T-helper 22 cell (primary cell): ENCODE results near the gene UBE2E1.
"Not testable (repeated sequence)": the region's sequence is repeated elsewhere in the genome, so short reads cannot be mapped to it uniquely, and the experiment has no call there.

Experiments
- DNase-seq: peaks from one replicate; pipeline ENCODE4 v3.0.0-alpha.2; 2020; ENCODE audit warnings: low read depth

UBE2E1 gene

GRCh38 chr3:23845326-23846216 is 39.8 kb downstream of the UBE2E1 start:
- DNase-seq = no peak

- not testable (repeated sequence) for DNase-seq
Observed at GRCh38 chr3:23849462-23849861, 43.7 kb downstream of the UBE2E1 start.

GRCh38 chr3:23856286-23856685 is 50.5 kb downstream of the UBE2E1 start:
- DNase-seq = no peak

- DNase-seq = no peak
Observed at GRCh38 chr3:23859012-23859743, 53.4 kb downstream of the UBE2E1 start.

- DNase-seq = no peak
Observed at GRCh38 chr3:23859839-23860382, 54.2 kb downstream of the UBE2E1 start.

GRCh38 chr3:23861689-23862088 is 55.9 kb downstream of the UBE2E1 start:
- no peak for DNase-seq

- DNase-seq = no peak
Observed at GRCh38 chr3:23863060-23863459, 57.3 kb downstream of the UBE2E1 start.

- DNase-seq = no peak
Observed at GRCh38 chr3:23864931-23865330, 59.2 kb downstream of the UBE2E1 start.

GRCh38 chr3:23865595-23866396 is 60.0 kb downstream of the UBE2E1 start:
- no peak for DNase-seq

- no peak for DNase-seq
Observed at GRCh38 chr3:23867400-23867799, 61.6 kb downstream of the UBE2E1 start.

GRCh38 chr3:23867838-23868237 is 62.1 kb downstream of the UBE2E1 start:
- no peak for DNase-seq

GRCh38 chr3:23869977-23870662 is 64.4 kb downstream of the UBE2E1 start:
- DNase-seq = no peak

GRCh38 chr3:23870663-23871043 is 64.9 kb downstream of the UBE2E1 start:
- DNase-seq = not testable (repeated sequence)

- not testable (repeated sequence) for DNase-seq
Observed at GRCh38 chr3:23871361-23871760, 65.6 kb downstream of the UBE2E1 start.

GRCh38 chr3:23872330-23872729 is 66.6 kb downstream of the UBE2E1 start:
- DNase-seq = no peak

GRCh38 chr3:23873941-23874340 is 68.2 kb downstream of the UBE2E1 start:
- DNase-seq = no peak

- DNase-seq = no peak
Observed at GRCh38 chr3:23874359-23875112, 68.8 kb downstream of the UBE2E1 start.

GRCh38 chr3:23875113-23875725 is 69.5 kb downstream of the UBE2E1 start:
- DNase-seq = no peak

- no peak for DNase-seq
Observed at GRCh38 chr3:23876923-23877322, 71.2 kb downstream of the UBE2E1 start.

GRCh38 chr3:23877329-23877980 is 71.7 kb downstream of the UBE2E1 start:
- no peak for DNase-seq
